Skin of body (tissue), 2 donors: ENCODE measurements around the gene DRD5. TPM values are rescaled to one million over a fixed set of nuclear protein-coding genes. Genes with fewer than 3 reads are reported as not detected.
"Not testable (repeated sequence)": the region's sequence is repeated elsewhere in the genome, so short reads cannot be mapped to it uniquely, and the experiment has no call there.

Source experiments
- DNase-seq: peaks from one replicate; lab custom pipeline; 2025; lab: John Stamatoyannopoulos, UW
- total RNA-seq: library from RNA; depleted of rRNA; stranded (reverse); fragments of >200 nt; gene quantifications from one replicate; pipeline ENCODE4 v1.2.3, GENCODE V29; 2014

Gene DRD5
- not detected for total RNA-seq

DNA sequence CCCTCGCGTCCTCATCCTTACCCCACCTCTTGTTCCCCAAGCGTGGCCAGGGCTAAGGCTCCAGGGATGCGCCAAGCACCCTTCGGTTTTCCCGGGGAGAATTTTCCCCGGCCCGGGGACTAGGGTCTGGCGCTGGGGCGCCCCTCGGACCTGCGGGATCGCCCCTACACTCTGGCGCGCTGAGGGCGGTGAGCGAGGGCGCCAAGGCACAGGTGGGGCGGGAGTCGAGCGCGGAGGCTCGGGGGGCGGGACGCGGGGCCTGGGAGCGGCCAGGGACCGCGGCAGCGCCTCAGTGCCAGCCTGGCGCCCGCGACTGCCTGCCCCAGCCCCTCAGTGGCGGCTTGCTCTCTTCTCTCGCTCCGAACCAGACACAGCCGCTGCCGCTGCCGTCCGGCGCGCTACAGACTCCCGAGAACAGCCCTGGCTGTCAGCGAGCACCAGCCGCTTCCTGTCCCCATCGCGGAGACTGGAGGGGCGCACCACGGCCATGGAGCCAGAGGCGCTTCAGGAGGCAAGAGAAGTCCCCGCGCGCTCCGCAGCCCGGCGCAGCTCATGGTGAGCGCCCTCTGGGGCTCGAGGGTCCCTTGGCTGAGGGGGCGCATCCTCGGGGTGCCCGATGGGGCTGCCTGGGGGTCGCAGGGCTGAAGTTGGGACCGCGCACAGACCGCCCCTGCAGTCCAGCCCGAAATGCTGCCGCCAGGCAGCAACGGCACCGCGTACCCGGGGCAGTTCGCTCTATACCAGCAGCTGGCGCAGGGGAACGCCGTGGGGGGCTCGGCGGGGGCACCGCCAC lies at the start of gene DRD5:
Gene DRD5 (plus strand): TSS at position 292 of the 793 bp plus-strand sequence. CDS start 396 bp downstream, at position 688.
- DNase-seq = no peak

DNA sequence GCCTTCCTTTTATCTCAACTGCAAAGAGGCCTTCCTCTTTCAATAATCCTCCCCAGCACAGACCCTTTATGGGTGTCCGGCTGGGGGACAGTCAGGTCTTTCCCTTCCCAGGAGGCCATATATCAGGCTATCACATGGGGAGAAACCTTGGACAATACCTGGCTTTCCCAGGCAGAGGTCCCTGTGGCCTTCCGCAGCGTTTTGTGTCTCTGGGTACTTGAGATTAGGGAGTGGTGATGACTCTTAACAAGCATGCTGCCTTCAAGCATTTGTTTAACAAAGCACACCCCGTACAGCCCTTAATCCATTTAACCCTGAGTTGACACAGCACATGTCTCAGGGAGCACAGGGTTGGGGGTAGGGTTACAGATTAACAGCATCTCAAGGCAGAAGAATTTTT lies 49.2 kb upstream of the DRD5 start:
- DNase-seq = not testable (repeated sequence)

DNA sequence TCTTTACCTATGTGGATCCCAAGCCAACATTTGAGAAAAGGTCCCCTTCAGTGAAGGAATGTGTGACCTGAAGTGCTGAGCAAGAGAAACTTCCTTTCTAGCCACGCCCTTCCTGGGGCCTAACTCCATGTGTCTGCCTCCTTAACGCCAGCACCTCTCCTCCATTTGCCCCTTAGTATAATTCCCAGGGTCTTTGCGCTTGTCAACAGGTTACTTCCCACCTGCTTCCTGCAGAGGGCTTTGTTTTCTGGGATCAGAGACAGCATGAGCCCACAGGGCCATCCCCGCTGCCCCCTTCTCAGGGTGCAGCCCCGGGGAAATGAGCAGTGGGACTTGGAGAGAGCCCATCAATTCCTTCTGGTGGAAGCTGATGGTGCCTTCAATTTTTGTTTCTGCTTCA lies 45.9 kb upstream of the DRD5 start:
- DNase-seq = no peak

DNA sequence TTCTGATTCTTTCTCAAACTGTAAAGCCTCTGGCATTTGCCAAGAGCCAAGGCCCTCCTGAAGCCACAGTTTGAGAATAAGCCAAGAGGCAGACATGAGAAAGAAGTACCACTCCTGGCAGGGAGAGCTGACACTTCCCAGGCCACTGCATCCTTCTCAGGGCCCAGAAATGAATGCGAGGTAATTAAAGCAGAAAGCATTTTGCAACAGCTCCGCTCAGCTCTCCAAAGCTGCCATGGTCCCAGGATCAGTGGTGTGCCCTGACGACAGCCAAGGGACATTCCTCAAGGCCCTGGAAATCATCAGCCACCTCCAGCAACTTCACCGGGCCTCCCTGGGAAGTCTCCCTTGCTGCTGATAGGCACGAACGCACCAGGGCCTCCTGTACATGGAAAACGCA lies 44.2 kb upstream of the DRD5 start:
- not testable (repeated sequence) for DNase-seq

DNA sequence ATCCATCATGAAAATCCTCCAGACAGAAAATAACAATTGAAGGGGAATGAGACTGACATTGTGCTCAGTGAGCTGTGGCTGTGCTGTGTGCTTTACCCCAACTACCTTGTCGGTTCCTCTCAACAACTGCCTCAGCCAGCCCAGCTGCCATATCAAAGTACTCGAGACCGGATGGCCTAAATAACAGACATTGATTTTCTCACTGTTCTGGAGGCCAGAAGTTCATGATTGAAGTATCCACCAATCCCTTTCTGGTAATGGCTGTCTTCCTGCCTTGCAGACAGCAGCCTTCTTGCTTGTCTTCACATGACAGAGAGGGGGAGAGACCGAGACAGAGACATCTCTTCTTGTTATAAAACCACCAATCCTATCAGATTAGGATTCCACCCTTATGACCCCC lies 37.6 kb upstream of the DRD5 start:
- not testable (repeated sequence) for DNase-seq

DNA sequence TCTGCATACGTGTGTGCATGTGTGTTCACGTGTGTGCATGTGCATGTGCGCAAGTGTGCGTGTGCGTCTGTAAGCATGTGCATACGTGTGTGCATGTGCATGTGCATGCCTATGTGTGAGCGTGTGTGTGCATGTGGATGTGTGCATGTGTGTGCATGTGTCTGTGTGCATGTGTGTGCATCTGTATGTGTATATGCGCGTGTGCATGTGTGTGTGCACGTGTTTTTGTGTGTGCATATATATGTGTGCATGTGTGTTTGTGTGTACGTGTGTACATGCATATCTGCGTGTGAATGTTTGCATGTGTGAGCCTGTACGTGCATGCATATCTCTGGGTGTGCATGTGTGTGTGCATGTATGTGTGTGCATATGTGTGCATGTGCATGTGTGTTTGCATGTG lies 35.7 kb upstream of the DRD5 start:
- no peak for DNase-seq

DNA sequence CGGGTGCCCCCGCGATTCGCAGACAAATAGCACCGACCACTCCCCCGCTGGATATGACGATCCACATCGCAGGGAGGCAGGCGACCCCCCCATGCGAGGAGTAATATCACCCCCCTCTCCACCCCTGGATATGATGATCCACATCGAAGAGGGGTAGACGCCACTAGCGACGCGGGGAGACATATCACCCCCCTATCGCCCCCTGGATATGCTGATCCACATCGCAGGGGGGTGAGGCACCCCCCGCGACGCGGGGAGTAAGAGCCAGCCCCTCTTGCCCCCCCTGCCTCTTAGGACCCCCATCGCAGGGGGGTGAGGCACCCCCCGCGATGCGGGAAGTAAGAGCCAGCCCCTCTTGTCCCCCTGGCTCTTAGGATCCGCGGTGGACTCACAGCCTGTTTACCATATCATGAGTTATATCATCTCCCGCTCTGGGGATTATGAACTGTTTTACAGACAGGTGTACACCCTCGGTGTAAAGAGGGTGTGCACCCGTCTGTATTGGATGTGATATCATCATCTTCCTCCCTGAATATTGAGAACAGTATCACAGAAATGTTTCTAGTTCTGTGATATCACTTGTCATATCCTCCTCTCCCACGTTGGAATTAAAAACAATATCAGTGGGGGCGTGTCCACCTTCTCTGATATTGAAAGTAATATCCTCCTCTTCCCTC lies 22.7 kb upstream of the DRD5 start:
- DNase-seq = no peak

DNA sequence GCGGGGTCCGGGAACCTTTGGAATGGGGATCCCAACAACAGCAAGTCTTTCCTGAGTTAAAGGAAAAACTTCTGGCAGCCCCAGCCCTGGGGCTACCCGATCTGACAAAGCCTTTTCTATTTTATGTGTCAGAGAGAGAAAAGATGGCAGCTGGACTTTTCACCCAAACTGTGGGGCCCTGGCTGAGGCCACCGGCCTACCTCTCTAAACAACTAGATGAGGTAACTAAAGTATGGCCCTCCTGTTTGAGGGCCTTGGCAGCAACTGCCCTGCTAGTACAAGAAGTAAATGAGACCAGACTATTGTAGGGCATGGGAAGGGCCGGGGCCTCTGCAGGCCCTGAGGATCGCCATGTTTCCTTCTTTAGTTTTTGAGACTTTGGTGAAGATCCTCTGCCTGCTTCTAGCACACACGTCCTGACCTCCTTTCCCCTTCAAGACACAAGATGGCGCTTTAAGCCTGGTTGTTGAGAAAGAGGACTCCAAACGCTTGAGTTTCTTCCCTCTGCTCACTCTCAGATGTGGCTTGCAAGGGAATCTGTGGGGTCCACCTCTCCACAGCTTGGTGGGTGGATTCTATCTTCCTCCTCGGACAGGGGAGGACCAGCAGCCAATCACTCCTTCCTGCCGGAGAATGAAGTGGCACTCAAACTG lies 18.5 kb upstream of the DRD5 start:
- DNase-seq = peak; percentile 76

DNA sequence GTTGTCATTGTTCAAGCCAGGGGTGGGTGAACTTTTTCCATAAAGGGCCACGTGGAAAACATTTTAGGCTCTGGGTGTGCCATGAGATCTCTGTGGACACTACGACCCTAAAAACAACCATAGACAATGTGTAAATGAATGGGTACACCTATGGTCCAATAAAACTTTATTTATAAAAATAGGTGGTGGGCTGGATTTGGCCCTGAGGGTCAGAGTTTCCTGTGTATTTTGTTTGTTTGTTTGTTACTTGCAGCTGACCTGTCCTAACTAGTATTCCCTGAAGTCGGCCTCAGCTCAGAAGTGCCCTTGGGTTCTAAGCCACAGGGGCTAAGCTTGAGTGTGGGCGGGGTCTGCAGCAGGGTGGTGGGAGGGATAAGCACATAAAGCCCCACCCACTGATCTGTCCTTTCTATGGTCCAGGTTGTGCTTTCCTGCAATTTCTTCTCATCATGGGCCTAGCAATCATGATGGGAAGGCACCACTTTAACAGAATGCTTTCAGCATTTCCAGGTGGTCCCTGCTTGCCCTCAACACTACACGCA lies 17.2 kb upstream of the DRD5 start:
- no peak for DNase-seq

DNA sequence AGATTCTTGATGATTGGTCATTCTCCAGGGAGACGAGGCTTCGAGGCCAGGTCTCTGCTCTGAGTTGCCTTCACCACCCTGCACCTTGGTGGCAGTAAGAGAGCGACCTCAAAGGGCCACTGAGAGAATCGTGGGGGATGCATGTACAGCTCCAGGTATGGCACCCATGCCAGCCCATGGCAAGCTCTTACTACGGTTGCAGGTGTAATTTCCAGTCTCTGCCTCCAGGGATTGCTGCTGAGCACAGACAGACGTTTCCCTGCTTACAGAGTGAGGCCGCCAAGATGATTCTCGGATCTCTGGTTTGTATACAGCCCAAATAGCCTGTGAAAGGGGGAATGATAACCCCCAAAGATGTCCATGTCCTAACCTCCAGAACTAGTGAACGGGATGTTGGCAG lies 16.3 kb upstream of the DRD5 start:
- DNase-seq = no peak

DNA sequence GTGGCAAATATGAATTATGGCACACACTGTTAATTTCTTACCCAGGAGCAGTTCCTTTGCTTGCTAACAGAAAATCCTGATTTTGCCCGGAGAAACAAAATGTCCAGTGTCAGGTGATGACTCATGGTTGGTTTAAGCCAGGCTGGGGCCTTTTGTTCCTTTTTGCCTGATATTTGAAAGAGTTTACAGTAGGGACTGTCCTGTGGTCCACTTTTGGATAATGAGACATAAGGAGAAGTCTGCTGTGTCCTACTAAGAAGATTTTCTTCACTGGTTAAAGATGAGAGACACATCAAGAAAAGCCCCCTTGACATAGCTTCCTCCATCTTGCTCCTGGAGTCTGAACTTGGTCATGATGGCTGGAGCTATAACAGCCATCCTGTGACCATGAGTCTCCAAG lies 12.1 kb upstream of the DRD5 start:
- DNase-seq = no peak

DNA sequence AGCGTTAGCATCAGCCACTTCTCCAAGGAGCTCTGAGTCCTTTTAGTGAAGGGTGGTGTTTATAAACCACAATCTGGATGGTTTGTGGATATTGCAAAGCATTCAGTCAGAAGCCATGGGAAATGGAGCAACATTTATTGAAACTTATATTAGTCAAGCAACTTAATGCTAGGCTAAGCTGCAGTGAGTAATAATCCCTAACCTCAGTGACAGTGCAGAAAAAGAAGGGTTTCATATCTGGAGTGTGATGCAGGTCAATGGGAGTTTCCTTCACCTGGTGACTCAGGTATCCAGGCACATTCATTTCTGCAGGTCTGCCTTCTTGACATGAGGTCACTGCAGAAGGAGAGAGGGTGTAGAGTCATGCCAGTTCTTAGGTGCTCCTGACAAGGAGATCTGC lies 10.4 kb upstream of the DRD5 start:
- DNase-seq = no peak

DNA sequence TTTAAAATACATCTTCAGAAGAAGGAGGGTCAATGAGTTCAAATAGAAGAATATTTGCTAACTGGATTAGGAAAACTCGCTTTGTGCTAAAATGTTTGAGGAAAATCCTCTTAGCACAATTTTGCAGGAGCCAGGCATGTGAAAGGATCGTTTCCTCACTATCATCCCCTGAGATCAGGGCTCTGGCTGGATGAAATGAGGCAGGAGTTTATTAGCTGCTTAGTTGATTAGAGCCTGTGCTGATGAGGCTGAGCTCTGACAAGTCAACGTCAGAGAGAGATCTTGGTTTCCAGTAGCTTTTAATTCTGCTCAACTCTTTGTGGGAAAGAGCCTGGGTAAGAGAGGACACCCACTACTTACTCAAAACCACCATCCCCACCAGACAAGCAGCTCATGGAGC lies 8.0 kb upstream of the DRD5 start:
- DNase-seq = no peak

DNA sequence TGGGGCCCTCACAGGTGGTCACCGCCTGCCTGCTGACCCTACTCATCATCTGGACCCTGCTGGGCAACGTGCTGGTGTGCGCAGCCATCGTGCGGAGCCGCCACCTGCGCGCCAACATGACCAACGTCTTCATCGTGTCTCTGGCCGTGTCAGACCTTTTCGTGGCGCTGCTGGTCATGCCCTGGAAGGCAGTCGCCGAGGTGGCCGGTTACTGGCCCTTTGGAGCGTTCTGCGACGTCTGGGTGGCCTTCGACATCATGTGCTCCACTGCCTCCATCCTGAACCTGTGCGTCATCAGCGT lies 652 bp downstream of the DRD5 start:
- DNase-seq = no peak

DNA sequence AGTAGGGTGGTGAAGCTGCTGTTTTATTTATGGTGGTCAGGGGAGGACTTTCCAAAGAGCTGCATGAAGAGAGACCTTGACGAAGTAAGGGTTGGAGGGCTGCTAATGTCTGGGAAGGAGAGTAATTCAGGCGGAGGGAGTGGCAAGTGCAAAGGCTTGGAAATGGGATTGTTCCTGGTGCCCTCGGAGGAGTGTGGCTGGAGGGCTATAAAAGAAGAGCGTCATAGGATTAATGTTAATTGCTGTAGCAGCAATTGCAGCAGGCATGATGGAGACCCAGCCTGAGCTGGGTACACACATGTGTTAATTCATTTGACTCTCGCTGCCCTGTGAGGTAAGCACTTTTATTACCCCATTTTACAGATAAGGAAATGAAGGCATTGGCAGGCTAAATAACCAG lies 4.5 kb downstream of the DRD5 start:
- not testable (repeated sequence) for DNase-seq

DNA sequence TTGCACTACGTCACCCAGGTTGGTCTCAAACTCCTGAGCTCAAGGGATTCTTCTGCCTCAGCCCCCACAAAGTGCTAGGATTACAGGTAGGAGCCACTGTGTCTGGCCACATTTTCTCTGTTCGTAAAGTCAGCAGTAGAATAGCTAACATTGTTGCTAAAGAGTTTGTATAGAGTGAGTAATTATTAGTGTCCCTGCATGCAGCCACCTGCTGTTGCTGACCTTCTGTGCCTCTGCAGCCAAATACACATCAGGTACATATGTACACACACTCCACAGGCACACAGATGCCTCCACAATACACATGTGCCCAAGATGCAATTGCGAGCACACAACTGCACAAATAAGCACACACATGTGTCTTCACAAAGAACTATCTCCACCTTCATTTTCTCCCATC lies 10.9 kb downstream of the DRD5 start:
- no peak for DNase-seq

DNA sequence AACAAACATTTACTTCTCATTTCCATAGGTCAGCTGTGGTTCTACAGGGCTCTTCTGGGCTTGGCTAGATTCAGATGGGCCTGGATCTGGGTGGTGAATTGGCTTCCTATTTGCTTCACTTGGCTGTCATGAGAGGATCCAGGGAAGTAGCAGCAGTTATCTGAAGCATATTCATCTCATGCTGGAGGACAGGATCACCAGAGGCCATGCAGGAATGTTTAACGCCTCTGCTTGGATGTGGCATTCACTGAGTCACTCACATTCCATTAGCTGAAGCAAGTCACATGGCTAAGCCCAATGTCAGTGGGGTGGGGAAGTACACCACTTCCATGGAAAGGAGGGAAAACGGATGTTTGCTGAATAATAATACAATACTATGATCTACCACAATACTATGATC lies 15.2 kb downstream of the DRD5 start:
- DNase-seq = not testable (repeated sequence)

DNA sequence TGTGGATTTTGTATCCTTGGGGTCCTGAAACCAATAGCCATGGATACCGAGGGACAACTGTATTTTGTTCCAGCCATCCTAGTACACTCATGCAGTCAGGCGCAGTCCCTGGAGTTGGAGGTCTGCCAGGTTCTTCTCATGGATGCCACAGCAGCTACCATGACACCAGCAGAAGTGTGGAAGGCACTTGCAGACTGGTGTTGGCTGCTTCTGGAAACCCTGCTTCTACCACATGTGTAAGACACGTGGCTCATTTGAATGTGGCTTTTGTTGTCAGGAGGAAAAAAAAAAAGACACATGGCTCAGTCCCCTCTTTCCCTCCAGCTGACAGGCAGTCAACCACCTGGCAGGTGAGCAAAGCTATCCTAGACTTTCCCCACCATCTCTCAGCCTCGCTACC lies 19.4 kb downstream of the DRD5 start:
- no peak for DNase-seq

DNA sequence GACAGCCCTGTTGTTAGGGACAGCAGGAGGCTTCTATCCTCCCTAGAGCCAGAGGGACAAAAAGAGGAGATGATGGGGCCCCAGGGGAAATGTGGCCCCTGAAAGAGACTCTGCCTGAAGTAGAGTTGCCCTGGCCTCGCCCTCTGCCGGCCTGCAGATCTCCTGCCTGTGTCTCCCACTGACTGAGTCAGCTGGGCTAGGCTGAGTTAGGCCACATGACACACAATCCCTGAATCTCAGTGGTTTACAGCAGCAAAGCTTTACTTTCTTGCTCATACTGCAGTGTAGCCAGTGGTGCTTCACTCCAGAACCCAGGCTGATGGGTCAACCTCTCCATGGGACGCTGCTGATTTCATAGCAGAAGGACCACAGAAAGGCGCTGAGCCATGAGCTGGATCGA lies 23.5 kb downstream of the DRD5 start:
- DNase-seq = no peak

DNA sequence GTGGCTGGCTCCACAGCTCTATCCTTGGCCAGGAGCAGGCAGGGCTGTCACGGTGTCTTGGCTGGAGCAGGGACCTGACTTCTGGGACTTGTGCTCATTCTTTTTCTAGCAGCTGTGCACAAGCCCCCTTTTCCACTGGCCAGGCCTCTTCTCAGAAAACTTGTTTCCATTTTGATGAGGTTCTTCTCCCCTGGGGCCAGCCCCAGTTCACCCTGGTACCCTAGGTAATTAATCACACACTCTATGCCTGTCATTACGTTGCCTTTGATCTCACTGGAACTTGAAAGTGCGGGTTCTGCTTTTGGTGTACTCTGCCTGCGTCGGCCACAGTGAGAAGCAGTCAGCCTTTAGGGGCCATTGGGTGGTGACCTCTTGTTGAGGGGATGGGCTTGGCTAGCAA lies 26.6 kb downstream of the DRD5 start:
- DNase-seq = no peak

DNA sequence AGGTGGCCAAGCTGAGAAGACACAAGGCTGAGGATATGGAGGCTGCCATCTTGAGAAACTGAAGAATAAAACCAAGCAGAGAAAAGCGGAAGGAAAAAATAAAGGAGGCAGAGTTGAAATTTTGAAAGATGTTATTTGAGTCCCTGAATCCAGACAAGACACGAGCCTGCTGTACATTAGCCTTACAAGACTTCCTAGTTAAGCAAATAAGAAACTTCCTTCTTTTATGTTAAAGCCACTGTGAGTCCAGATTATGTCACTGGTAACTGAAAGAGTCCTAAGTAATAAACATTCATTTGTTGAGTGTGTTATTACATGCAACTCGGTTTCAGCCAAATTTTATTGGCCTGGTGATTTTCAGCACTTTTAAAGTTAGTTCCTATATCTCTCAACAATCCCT lies 30.4 kb downstream of the DRD5 start:
- DNase-seq = no peak

DNA sequence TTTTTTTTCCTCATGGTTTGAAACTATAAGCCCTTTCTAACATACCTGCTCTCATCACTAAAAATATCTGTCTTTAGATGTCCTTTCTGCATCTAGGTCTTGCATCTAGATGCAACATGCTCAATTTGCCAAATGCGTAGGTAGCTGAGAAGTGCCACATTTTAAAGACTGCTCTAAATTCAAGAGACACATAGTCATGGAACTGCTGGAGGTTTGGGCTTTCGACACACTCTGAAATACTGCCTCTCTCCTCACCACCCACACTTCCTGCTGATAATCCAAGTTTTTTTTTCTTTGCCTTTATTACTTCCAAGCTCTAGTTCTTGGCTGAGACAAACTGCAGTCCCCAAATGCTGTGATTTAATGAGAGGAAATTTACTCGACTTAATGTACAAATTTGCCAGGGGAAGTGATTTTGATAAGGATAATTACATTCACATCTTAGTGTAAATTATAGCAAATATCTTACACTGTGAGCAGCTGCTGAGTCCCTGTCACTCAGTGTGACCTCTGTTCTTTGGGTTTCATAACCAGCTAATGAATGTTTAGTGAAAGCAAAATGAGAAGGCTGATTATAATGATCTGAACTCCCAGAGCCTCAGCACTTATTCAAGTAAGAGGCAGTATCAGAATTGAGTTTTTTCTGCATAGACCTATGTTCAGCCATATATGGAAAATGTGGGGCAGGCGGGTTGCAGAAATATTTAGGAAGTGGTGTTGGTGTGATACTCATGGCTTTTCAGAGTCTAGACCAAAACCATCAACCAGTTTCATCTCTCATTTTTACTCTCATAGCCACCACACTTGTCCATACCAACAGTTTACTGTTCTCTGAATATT lies 31.3 kb downstream of the DRD5 start:
- DNase-seq = peak; percentile 11
